Prostate gland (tissue), 2 donors: ENCODE data around the gene FAM174C.
A peak's percentile ranks its signal among the peaks of the same experiment; 100 is the strongest.

Experiments
- POLR2A ChIP-seq: fragments of 450-650 bp; IDR thresholded peaks from one replicate; pipeline ENCODE4 v1.6.1; 2016; ENCODE audit warnings: antibody characterized with exemption, mild to moderate bottlenecking
- POLR2AphosphoS5 ChIP-seq: sonication (generic); formaldehyde crosslinking; IDR thresholded peaks from one replicate; pipeline ENCODE4 v1.6.1; 2017; ENCODE audit warnings: antibody characterized with exemption
- TF ChIP-seq, protein P1 (sequence below), 4 experiments: fragments of 200-600 bp in 2 of 4; fragments of 450-650 bp in 2 of 4; sonication (generic) in 2 of 4; IDR thresholded peaks; 1 replicate in 3 of 4; 2 replicates in 1 of 4; pipeline ENCODE4 v1.5.1; 2016 to 2019; ENCODE audit warnings: antibody characterized with exemption in 4 of 4, mild to moderate bottlenecking in 2 of 4, moderate library complexity in 2 of 4

DNA sequence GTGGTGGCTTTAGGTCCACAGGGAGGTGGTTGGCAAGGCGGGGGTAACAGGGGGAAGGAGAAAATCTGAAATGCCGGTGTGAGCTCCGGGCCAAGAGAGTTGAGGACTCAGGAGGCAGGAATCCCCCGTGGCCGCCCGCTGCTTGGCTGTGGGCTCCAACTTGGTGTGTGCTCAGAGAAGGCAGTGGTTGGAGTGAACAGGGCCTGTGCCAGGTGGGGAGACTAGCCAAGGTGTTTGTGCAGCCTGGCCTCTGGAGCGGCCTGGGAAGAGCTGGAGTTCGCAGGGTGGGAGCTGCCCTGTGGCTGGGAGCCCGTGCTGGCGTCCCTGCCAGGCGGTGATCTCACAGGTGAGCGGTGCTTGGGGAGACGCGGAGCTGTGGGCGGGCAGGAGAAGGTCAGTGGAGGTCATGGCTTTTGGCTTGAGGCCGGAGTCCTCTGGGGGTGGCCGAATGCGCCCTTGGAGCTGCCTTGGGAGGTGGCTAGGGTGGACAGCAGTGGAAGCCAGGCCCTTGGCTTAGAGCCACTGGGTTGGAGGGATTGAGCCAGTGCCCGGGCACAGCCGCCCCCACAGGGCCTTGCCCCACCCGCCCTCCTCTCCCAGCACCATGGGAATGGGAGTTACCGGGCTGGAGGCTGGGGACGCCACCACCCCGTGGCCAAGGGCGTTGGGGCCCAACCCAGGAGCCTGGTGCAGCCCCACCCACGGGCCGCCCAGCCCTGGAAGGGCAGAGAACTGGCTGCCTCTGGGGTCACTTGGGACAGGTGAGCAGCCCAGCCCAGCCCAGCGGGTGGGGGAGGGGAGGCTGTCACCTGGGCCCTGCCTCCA, 13.3 kb upstream of the FAM174C start:
- TF ChIP-seq POLR2A (peak; percentile 40), POLR2AphosphoS5 (peak; percentile 56)
- TF ChIP-seq, protein P1, sequence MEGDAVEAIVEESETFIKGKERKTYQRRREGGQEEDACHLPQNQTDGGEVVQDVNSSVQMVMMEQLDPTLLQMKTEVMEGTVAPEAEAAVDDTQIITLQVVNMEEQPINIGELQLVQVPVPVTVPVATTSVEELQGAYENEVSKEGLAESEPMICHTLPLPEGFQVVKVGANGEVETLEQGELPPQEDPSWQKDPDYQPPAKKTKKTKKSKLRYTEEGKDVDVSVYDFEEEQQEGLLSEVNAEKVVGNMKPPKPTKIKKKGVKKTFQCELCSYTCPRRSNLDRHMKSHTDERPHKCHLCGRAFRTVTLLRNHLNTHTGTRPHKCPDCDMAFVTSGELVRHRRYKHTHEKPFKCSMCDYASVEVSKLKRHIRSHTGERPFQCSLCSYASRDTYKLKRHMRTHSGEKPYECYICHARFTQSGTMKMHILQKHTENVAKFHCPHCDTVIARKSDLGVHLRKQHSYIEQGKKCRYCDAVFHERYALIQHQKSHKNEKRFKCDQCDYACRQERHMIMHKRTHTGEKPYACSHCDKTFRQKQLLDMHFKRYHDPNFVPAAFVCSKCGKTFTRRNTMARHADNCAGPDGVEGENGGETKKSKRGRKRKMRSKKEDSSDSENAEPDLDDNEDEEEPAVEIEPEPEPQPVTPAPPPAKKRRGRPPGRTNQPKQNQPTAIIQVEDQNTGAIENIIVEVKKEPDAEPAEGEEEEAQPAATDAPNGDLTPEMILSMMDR (IDR thresholded peaks at IDR 0.05): no peak
